Heart left ventricle (tissue), 16 donors: Measurements from ENCODE around the gene CCDC170. TPM values are rescaled to one million over a fixed set of nuclear protein-coding genes. Genes with fewer than 3 reads are reported as not detected.

Experiments used
- ATAC-seq, 4 donors: fragments of 200-7000 bp; cut with Tn5 transposase; one replicate each; pipeline ENCODE4 v1.9.1; 2020 to 2022; ENCODE audit warnings: moderate library complexity in 4 of 4, mild to moderate bottlenecking in 3 of 4, moderate number of reproducible peaks in 1 of 4
- DNase-seq, 5 donors: peaks; one replicate each; pipeline ENCODE4 v3.0.0-alpha.2; 2020
- H3K27ac ChIP-seq, 12 donors: fragments of 200-600 bp; sonication (generic) in 4 of 12; one replicate each; pipeline versions ENCODE4 v1.5.0 to v1.8.0; 2016 to 2022; ENCODE audit warnings: mild to moderate bottlenecking in 2 of 12
- H3K27me3 ChIP-seq, 9 donors: fragments of 200-600 bp; sonication (generic) in 2 of 9; one replicate each; pipeline versions ENCODE4 v1.5.1 to v1.8.0; 2016 to 2022; ENCODE audit warnings: mild to moderate bottlenecking in 3 of 9
- H3K36me3 ChIP-seq, 9 donors: fragments of 200-600 bp; sonication (generic) in 2 of 9; one replicate each; pipeline versions ENCODE4 v1.5.0 to v1.8.0; 2018 to 2022; ENCODE audit warnings: mild to moderate bottlenecking in 2 of 9
- H3K4me1 ChIP-seq, 12 donors: fragments of 200-600 bp; sonication (generic) in 4 of 12; one replicate each; pipeline versions ENCODE4 v1.5.0 to v1.8.0; 2016 to 2022; ENCODE audit warnings: mild to moderate bottlenecking in 3 of 12
- H3K4me3 ChIP-seq, 12 donors: fragments of 200-600 bp; sonication (generic) in 4 of 12; one replicate each; pipeline versions ENCODE4 v1.5.0 to v1.8.0; 2017 to 2022; ENCODE audit warnings: mild to moderate bottlenecking in 9 of 12, moderate library complexity in 4 of 12
- H3K9me3 ChIP-seq, 12 donors: fragments of 200-600 bp; sonication (generic) in 4 of 12; one replicate each; pipeline versions ENCODE4 v1.5.0 to v1.8.0; 2016 to 2022; ENCODE audit warnings: mild to moderate bottlenecking in 1 of 12
- POLR2A ChIP-seq, 2 donors: fragments of 450-650 bp; IDR thresholded peaks; one replicate each; pipeline ENCODE4 v1.6.1; 2017; ENCODE audit warnings: antibody characterized with exemption in 2 of 2, mild to moderate bottlenecking in 2 of 2, moderate library complexity in 2 of 2
- WGBS, 4 donors: extraction: QIAGEN DNeasy Blood & Tissue Kit in 2 of 4; methylation state at CpG; one replicate each; pipeline versions ENCODE4 v1.1.5 to v1.1.7; 2013 to 2018; 5-methylcytosine and 5-hydroxymethylcytosine counted together
- intact Hi-C, 10 donors: fragments of 100-400 bp; cut with DNase I; formaldehyde crosslinking; loops; one replicate each; pipeline versions ENCODE4 v1.11.1 to v1.14.2; 2022
- polyA plus RNA-seq, 2 donors: library from polyadenylated mRNA; stranded (reverse); fragments of 200-250 nt; gene quantifications; one replicate each; pipeline ENCODE4 v1.2.3, GENCODE V29; 2013
- total RNA-seq, 9 donors: library from RNA; depleted of rRNA in 2 of 9; stranded (reverse); fragments of >200 nt in 2 of 9; fragmentation: NEBNext Ultra II Directional in 3 of 9; extraction: Animal tissue kit (Norgen Biotek cat#: 25700) in 3 of 9; gene quantifications; one replicate each; pipeline versions ENCODE4 v1.1.0 to v1.2.4, GENCODE V29; 2016 to 2023
- TF ChIP-seq, protein P1 (sequence below), 12 donors: fragments of 200-600 bp; sonication (generic) in 4 of 12; IDR thresholded peaks; one replicate each; pipeline versions ENCODE4 v1.5.0 to v1.8.0; 2018 to 2022; ENCODE audit warnings: antibody characterized with exemption in 12 of 12, mild to moderate bottlenecking in 5 of 12
- donor health status: ischemic (EF 13 %, LVEDD 7.1; RV severe dilation, severe dysfunction).
- donor health status: healthy with polysubstance abuse.
- donor health status: DM: no; HTN: yes; CAD: no.
- donor health status: DM: no; HTN: no; CAD: no.
- donor health status: ischemic (EF 25% LVEDD 6.9; RV normal size, moderate dysfunction).
- donor health status: ischemic (EF 25% LVEDD 5.7; RV mildly dilated, moderate dysfunction).
- donor health status: healthy.
- donor health status: DM: yes; HTN: yes; CAD: no.
- donor health status: ischemic (EF 35%, LVEDD 5.7; RV mildly dilated, moderate dysfunction).
- donor health status: nonischemic (EF 11% LVEDD 7.7; RV severe dilation, severe dysfunction).
- donor health status: DM: yes; HTN: yes; CAD: no.
- donor health status: PGD.
- donor health status: ischemic (EF 29% LVEDD 5.4; RV normal size, mild dysfunction).
- donor health status: nonischemic (EF 23%, LVEDD 6.1; RV moderate dilation, normal function).

Gene CCDC170
- total and polyA plus RNA-seq, 11 donors, result 0.07 to 4.4 (median 0.31) TPM

GRCh38 chr6:151478670-151479069 lies 15.1 kb upstream of the CCDC170 start:
- ATAC-seq, result no peak
- no peak for TF ChIP-seq POLR2A (IDR thresholded peaks at IDR 0.05)
- TF ChIP-seq, protein P1, sequence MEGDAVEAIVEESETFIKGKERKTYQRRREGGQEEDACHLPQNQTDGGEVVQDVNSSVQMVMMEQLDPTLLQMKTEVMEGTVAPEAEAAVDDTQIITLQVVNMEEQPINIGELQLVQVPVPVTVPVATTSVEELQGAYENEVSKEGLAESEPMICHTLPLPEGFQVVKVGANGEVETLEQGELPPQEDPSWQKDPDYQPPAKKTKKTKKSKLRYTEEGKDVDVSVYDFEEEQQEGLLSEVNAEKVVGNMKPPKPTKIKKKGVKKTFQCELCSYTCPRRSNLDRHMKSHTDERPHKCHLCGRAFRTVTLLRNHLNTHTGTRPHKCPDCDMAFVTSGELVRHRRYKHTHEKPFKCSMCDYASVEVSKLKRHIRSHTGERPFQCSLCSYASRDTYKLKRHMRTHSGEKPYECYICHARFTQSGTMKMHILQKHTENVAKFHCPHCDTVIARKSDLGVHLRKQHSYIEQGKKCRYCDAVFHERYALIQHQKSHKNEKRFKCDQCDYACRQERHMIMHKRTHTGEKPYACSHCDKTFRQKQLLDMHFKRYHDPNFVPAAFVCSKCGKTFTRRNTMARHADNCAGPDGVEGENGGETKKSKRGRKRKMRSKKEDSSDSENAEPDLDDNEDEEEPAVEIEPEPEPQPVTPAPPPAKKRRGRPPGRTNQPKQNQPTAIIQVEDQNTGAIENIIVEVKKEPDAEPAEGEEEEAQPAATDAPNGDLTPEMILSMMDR (IDR thresholded peaks at IDR 0.05), result no peak
- intact Hi-C loops, result loop anchor here in 7 of 10 donors (5.0 to 10.0 kb wide), 5 partner anchors 36 to 584 kb away; no protein-coding TSS in a partner anchor
- H3K27ac ChIP-seq, result no peak overlapping the region
- peaks cover 0 to 31% (median 0%) of the 10 kb centered on the region in 12 donors for H3K4me1 ChIP-seq
- H3K9me3 ChIP-seq, result no peaks in the 10 kb centered on the region
- H3K27me3 ChIP-seq, result no peaks in the 10 kb centered on the region
- WGBS, 4 donors, result 85 to 93% (median 90%) methylated on average over 6 of the region's 6 CpGs
- H3K4me3 ChIP-seq, result no peak overlapping the region
- no peaks in the 10 kb centered on the region for H3K36me3 ChIP-seq
- DNase-seq, result no peak

GRCh38 chr6:151481786-151482185 lies 12.0 kb upstream of the CCDC170 start:
- Histone ChIP-seq H3K9me3 (no peaks in the 10 kb centered on the region), H3K36me3 (no peaks in the 10 kb centered on the region), H3K4me1 (peaks cover 0 to 34% (median 0%) of the 10 kb centered on the region in 12 donors), H3K27me3 (no peaks in the 10 kb centered on the region), H3K4me3 (no peak overlapping the region), H3K27ac (peak overlapping the region in 3 of 12 donors; percentile 54 to 81 (median 57))
- TF ChIP-seq POLR2A (IDR thresholded peaks at IDR 0.05), result no peak
- TF ChIP-seq, protein P1 (IDR thresholded peaks at IDR 0.05), result no peak
- no peak for ATAC-seq
- DNase-seq, result no peak
- intact Hi-C loops, result no loop called here

DNA sequence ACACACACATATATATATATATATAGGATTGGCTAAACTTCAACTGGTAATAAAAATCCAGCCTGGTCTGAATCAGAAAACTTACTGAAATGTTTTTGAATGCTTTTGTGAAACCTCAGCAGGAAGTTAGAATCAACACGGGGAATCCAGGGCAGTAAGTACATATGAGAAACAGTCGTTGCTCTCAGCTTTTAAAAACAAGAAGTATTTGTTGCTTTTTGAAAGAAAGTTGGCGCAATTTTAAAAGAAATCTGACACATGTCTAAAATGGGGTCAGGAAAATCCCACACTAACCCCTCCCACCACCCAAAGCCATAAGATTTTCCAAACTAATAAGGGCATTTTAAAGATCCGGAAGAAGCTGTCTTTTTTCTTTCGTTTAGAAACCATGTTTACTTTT lies 11.5 kb upstream of the CCDC170 start:
- intact Hi-C loops, result no loop called here
- TF ChIP-seq, protein P1 (IDR thresholded peaks at IDR 0.05), result no peak
- TF ChIP-seq POLR2A (IDR thresholded peaks at IDR 0.05), result no peak
- H3K9me3 ChIP-seq, result no peaks in the 10 kb centered on the region
- 42 to 58% (median 50%) methylated on average over 5 of the region's 5 CpGs for WGBS, 4 donors
- peak overlapping the region in 5 of 12 donors; percentile 18 to 38 (median 32) for H3K4me3 ChIP-seq
- H3K4me1 ChIP-seq, result peaks cover 0 to 34% (median 0%) of the 10 kb centered on the region in 12 donors
- ATAC-seq (peak in 1 of 4 donors; percentile 16), DNase-seq (no peak)
- no peaks in the 10 kb centered on the region for H3K27me3 ChIP-seq
- H3K27ac ChIP-seq, result peak overlapping the region in 7 of 12 donors; percentile 2 to 81 (median 54)
- H3K36me3 ChIP-seq, result no peaks in the 10 kb centered on the region

DNA sequence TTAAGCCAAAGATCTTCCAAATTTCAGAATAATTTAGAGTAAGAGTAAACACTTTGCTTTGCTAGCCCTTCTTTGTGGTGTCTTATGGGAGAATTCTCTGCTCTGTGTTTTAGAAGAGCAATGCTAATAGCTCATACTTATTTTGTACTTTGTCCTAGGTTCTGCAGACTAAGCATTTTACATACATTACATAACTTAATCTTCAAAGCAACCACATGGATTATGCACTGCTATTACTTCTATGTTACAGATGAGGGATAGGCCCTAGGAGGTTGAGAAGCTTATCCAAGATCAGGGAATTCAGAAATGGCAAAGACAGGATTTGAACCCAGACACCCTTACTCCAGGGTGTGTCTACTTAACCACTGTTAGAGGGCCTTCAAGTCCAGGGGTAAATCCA lies 9.8 kb upstream of the CCDC170 start:
- H3K27me3 ChIP-seq, result no peaks in the 10 kb centered on the region
- TF ChIP-seq, protein P1 (IDR thresholded peaks at IDR 0.05), result no peak
- TF ChIP-seq POLR2A (IDR thresholded peaks at IDR 0.05), result no peak
- ATAC-seq (no peak), DNase-seq (no peak)
- no peak overlapping the region for H3K4me3 ChIP-seq
- intact Hi-C loops, result no loop called here
- H3K9me3 ChIP-seq, result no peaks in the 10 kb centered on the region
- H3K36me3 ChIP-seq, result no peaks in the 10 kb centered on the region
- peak overlapping the region in 1 of 12 donors; percentile 81 for H3K27ac ChIP-seq
- H3K4me1 ChIP-seq, result peaks cover 0 to 34% (median 0%) of the 10 kb centered on the region in 12 donors
